ENCODE results near the gene SLAMF1.
"Not testable (repeated sequence)": the region's sequence is repeated elsewhere in the genome, so short reads cannot be mapped to it uniquely, and the experiment has no call there.

SLAMF1 gene

GRCh38 chr1:160646711-160647328 lies at the start of gene SLAMF1:
SLAMF1 (minus strand) TSS chr1:160647044; CDS start chr1:160646945, 99 bp downstream.
- intact Hi-C loops (cut with DNase I) = no loop called here
- no peak for DNase-seq

GRCh38 chr1:160692390-160692789 lies 45.5 kb upstream of the SLAMF1 start:
- intact Hi-C loops (cut with DNase I); DNase-seq: not testable (repeated sequence)

GRCh38 chr1:160685266-160685665 lies 38.4 kb upstream of the SLAMF1 start:
- no peak for DNase-seq
- intact Hi-C loops (cut with DNase I) = no loop called here

GRCh38 chr1:160682983-160683865 lies 36.4 kb upstream of the SLAMF1 start:
- no peak for DNase-seq
- intact Hi-C loops (cut with DNase I) = no loop called here

- no peak for DNase-seq
- intact Hi-C loops (cut with DNase I) = no loop called here
Measured at GRCh38 chr1:160681891-160682140, 35.0 kb upstream of the SLAMF1 start.

- intact Hi-C loops (cut with DNase I) = no loop called here
- peak in 5 of 10 donors; percentile 11 to 76 (median 42) for DNase-seq
Measured at GRCh38 chr1:160681066-160681890, 34.4 kb upstream of the SLAMF1 start.

GRCh38 chr1:160680399-160680798 lies 33.6 kb upstream of the SLAMF1 start:
- intact Hi-C loops (cut with DNase I) = no loop called here
- no peak for DNase-seq

- no peak for DNase-seq
- intact Hi-C loops (cut with DNase I) = no loop called here
Measured at GRCh38 chr1:160679893-160680292, 33.0 kb upstream of the SLAMF1 start.

GRCh38 chr1:160676869-160677597 lies 30.2 kb upstream of the SLAMF1 start:
- DNase-seq = no peak
- intact Hi-C loops (cut with DNase I) = no loop called here

GRCh38 chr1:160675641-160676410 lies 29.0 kb upstream of the SLAMF1 start:
- peak in 9 of 10 donors; percentile 36 to 94 (median 69) for DNase-seq
- intact Hi-C loops (cut with DNase I) = no loop called here

- intact Hi-C loops (cut with DNase I) = no loop called here
- no peak for DNase-seq
Measured at GRCh38 chr1:160674415-160674814, 27.6 kb upstream of the SLAMF1 start.

GRCh38 chr1:160672789-160673695 lies 26.2 kb upstream of the SLAMF1 start:
- DNase-seq = no peak
- intact Hi-C loops (cut with DNase I) = no loop called here

GRCh38 chr1:160671603-160672517 lies 25.0 kb upstream of the SLAMF1 start:
- intact Hi-C loops (cut with DNase I) = no loop called here
- no peak for DNase-seq

- DNase-seq = no peak
- intact Hi-C loops (cut with DNase I) = no loop called here
Measured at GRCh38 chr1:160670701-160671100, 23.9 kb upstream of the SLAMF1 start.

GRCh38 chr1:160669802-160670201 lies 23.0 kb upstream of the SLAMF1 start:
- DNase-seq = no peak
- intact Hi-C loops (cut with DNase I) = no loop called here

GRCh38 chr1:160669276-160669675 lies 22.4 kb upstream of the SLAMF1 start:
- intact Hi-C loops (cut with DNase I) = no loop called here

GRCh38 chr1:160667896-160668295 lies 21.1 kb upstream of the SLAMF1 start:
- intact Hi-C loops (cut with DNase I) = no loop called here

More at GRCh38 chr1:160669276-160669675, 22.4 kb upstream of the SLAMF1 start:
- DNase-seq = no peak

GRCh38 chr1:160666079-160666442 lies 19.2 kb upstream of the SLAMF1 start:
- intact Hi-C loops (cut with DNase I) = no loop called here
- no peak for DNase-seq

More at GRCh38 chr1:160667896-160668295, 21.1 kb upstream of the SLAMF1 start:
- no peak for DNase-seq
